Tibial artery (tissue), 4 donors: Measurements from ENCODE around the gene LUC7L3.

Experiments
- DNase-seq, 2 donors: peaks; one replicate each; pipeline ENCODE4 v3.0.0-alpha.2; 2019
- H3K27ac ChIP-seq, 2 donors: fragments of 200-600 bp; sonication (generic) in 1 of 2; 1 replicate in 1 of 2; 2 replicates in 1 of 2; pipeline ENCODE4 v1.5.1; 2018 to 2019; ENCODE audit warnings: mild to moderate bottlenecking in 1 of 2
- H3K27me3 ChIP-seq, 2 donors: fragments of 200-600 bp; sonication (generic) in 1 of 2; one replicate each; pipeline versions ENCODE4 v1.5.1 to v1.6.0; 2016 to 2019
- H3K36me3 ChIP-seq, 3 donors: fragments of 200-600 bp; sonication (generic) in 2 of 3; one replicate each; pipeline ENCODE4 v1.5.1; 2016 to 2019; ENCODE audit warnings: mild to moderate bottlenecking in 2 of 3
- H3K4me1 ChIP-seq, 4 donors: fragments of 200-600 bp; sonication (generic) in 2 of 4; 1 replicate in 3 of 4; 2 replicates in 1 of 4; pipeline ENCODE4 v1.5.1; 2016 to 2019
- H3K4me3 ChIP-seq, 2 donors: fragments of 200-600 bp; sonication (generic) in 1 of 2; 1 replicate in 1 of 2; 2 replicates in 1 of 2; pipeline ENCODE4 v1.5.1; 2018 to 2019; ENCODE audit warnings: mild to moderate bottlenecking in 2 of 2
- H3K9me3 ChIP-seq, 3 donors: fragments of 200-600 bp; sonication (generic) in 1 of 3; one replicate each; pipeline ENCODE4 v1.5.1; 2016 to 2019
- CTCF ChIP-seq, 2 experiments: fragments of 200-600 bp in 1 of 2; fragments of 450-650 bp in 1 of 2; IDR thresholded peaks; one replicate each; pipeline ENCODE4 v1.5.1; 2017 to 2019; ENCODE audit warnings: antibody characterized with exemption in 2 of 2, mild to moderate bottlenecking in 1 of 2, moderate library complexity in 1 of 2
- intact Hi-C: fragments of 100-400 bp; cut with DNase I; formaldehyde crosslinking; loops from one replicate; pipeline ENCODE4 v1.15.0; 2023; ENCODE audit warnings: low total_unique reads

LUC7L3 gene

GRCh38 chr17:50687200-50688066 is 32.0 kb upstream of the LUC7L3 start:
- Histone ChIP-seq H3K36me3 (peaks cover 2 to 8% (median 6%) of the 10 kb centered on the region in 3 donors), H3K9me3 (no peaks in the 10 kb centered on the region), H3K4me3 (no peak overlapping the region), H3K27me3 (no peaks in the 10 kb centered on the region), H3K4me1 (peaks cover 3 to 44% (median 35%) of the 10 kb centered on the region in 4 donors), H3K27ac (peak overlapping the region; percentile 75 to 76)
- intact Hi-C loops = loop anchor here (5.0 to 10.0 kb wide), 3 partner anchors 53 to 203 kb away; partner anchors contain the start of gene ABCC3
- no peak for TF ChIP-seq CTCF (IDR thresholded peaks at IDR 0.05)
- peak in 1 of 2 donors; percentile 76 for DNase-seq

- peak overlapping the region; percentile 2 to 75 for H3K27ac ChIP-seq
- H3K27me3 ChIP-seq = no peaks in the 10 kb centered on the region
- TF ChIP-seq CTCF (IDR thresholded peaks at IDR 0.05) = no peak
- peaks cover 6 to 17% (median 12%) of the 10 kb centered on the region in 3 donors for H3K36me3 ChIP-seq
- H3K9me3 ChIP-seq = no peaks in the 10 kb centered on the region
- peak in 1 of 2 donors; percentile 57 for DNase-seq
- H3K4me1 ChIP-seq = peaks cover 3 to 52% (median 37%) of the 10 kb centered on the region in 4 donors
- intact Hi-C loops = loop anchor here (5.0 to 10.0 kb wide), 3 partner anchors 53 to 203 kb away; partner anchors contain the start of gene ABCC3
- no peak overlapping the region for H3K4me3 ChIP-seq
Measured at GRCh38 chr17:50688245-50688644, 31.2 kb upstream of the LUC7L3 start.

DNA sequence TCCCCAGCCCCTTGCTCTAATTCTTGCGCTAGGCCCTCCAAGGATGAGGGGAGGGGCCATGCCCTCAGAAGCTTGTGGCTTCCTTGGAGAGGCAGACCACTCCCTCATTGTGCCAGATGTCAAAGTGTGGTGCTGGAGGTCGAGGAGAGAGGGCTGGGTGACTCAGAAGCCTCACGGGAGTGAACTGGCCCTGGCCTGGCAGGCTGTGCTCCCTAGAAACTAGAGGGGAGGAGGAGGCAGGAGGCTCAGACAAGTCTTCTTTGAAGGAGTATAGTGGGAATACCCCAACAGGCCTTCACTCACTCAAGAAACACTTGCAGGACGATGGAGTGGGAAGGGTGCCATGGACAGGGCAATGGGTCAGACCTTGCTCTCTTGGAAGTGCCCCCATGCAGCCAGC is 30.2 kb upstream of the LUC7L3 start:
- peaks cover 8 to 25% (median 13%) of the 10 kb centered on the region in 3 donors for H3K36me3 ChIP-seq
- H3K27me3 ChIP-seq = no peaks in the 10 kb centered on the region
- intact Hi-C loops = loop anchor here (5.0 to 10.0 kb wide), 3 partner anchors 54 to 204 kb away; partner anchors contain the start of gene ABCC3
- H3K4me3 ChIP-seq = no peak overlapping the region
- no peak for TF ChIP-seq CTCF (IDR thresholded peaks at IDR 0.05)
- H3K27ac ChIP-seq = peak overlapping the region; percentile 2 to 23
- no peaks in the 10 kb centered on the region for H3K9me3 ChIP-seq
- H3K4me1 ChIP-seq = peaks cover 3 to 61% (median 38%) of the 10 kb centered on the region in 4 donors
- peak in 1 of 2 donors; percentile 64 for DNase-seq

DNA sequence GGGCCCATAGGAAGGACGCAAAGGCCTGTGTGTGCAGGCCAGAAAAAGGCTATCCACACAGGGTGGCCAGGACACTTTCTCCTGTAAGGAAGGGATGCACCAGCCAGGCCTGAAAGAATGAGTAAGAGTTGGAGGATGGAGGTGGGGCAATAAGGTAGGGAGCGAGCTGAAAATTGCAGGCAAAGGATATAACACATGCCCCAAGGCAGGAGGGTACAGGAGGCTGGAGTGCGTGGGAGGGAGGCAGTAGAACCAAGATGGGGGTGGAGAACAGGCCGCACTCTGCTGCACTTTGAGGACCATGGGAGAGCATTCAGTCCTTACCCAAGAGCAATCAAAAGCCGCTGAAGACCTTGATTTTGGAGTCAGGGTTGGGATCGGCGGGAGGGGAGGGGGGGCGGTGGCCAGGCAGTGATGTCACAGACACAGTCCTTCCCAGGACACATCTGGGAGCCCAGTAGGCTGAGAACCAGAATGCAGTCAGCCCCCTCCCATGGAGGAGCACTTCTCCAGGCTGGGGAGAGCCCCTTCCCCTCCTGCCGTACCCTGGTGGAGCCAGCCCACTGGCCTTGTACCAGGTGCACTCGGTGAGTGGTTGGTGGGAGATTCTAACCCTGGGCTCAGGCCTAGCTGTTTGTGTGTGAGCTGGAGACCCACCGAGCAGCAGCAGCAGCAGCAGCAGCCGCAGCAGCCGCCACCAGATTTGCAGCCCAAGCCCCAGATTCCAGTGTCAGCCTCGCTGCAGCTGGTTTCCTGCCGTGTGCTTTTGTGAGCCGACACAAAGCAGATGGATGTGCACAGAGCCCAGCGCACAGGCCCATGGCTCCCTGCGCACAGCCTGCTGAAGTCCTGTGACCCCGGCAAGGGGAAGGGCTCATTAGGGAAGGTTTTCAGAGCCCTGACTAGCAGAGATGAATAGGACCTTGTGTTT is 29.2 kb upstream of the LUC7L3 start:
- no peak overlapping the region for H3K4me3 ChIP-seq
- no peak for TF ChIP-seq CTCF (IDR thresholded peaks at IDR 0.05)
- no peaks in the 10 kb centered on the region for H3K9me3 ChIP-seq
- peaks cover 3 to 68% (median 38%) of the 10 kb centered on the region in 4 donors for H3K4me1 ChIP-seq
- intact Hi-C loops = loop anchor here (5.0 to 10.0 kb wide), 3 partner anchors 55 to 205 kb away; partner anchors contain the start of gene ABCC3
- H3K27me3 ChIP-seq = no peaks in the 10 kb centered on the region
- DNase-seq = peak in 1 of 2 donors; percentile 52
- H3K36me3 ChIP-seq = peaks cover 16 to 33% (median 23%) of the 10 kb centered on the region in 3 donors
- peak overlapping the region in 1 of 2 donors; percentile 23 for H3K27ac ChIP-seq

- intact Hi-C loops = no loop called here
Measured at GRCh38 chr17:50690887-50691549, 28.4 kb upstream of the LUC7L3 start.

More at GRCh38 chr17:50690887-50691549, 28.4 kb upstream of the LUC7L3 start:
- H3K9me3 ChIP-seq = no peaks in the 10 kb centered on the region
- peaks cover 24 to 41% (median 31%) of the 10 kb centered on the region in 3 donors for H3K36me3 ChIP-seq
- H3K4me3 ChIP-seq = no peak overlapping the region
- H3K4me1 ChIP-seq = peaks cover 3 to 64% (median 36%) of the 10 kb centered on the region in 4 donors
- no peak for TF ChIP-seq CTCF (IDR thresholded peaks at IDR 0.05)
- H3K27ac ChIP-seq = no peak overlapping the region
- no peaks in the 10 kb centered on the region for H3K27me3 ChIP-seq
- DNase-seq = peak in 1 of 2 donors; percentile 40
